ENCODE data around the gene NUDC. TPM values are rescaled to one million over a fixed set of nuclear protein-coding genes. Genes with fewer than 3 reads are reported as not detected.

Gene NUDC
- total RNA-seq, 1 donor from 2014 or later = 47.8 TPM

GRCh38 chr1:26951216-26951615, 29.7 kb downstream of the NUDC start:
- DNase-seq (ENCODE audit: low read depth) = no peak

- no peak for DNase-seq (ENCODE audit: low read depth)
Observed at GRCh38 chr1:26951821-26952497, 30.4 kb downstream of the NUDC start.

GRCh38 chr1:26953374-26953773, 31.8 kb downstream of the NUDC start:
- DNase-seq (ENCODE audit: low read depth) = no peak

- DNase-seq (ENCODE audit: low read depth) = no peak
Observed at GRCh38 chr1:26956321-26956720, 34.8 kb downstream of the NUDC start.

- no peak for DNase-seq (ENCODE audit: low read depth)
Observed at GRCh38 chr1:26957306-26957705, 35.8 kb downstream of the NUDC start.

- DNase-seq (ENCODE audit: low read depth) = no peak
Observed at GRCh38 chr1:26959270-26959669, 37.7 kb downstream of the NUDC start.

- no peak for DNase-seq (ENCODE audit: low read depth)
Observed at GRCh38 chr1:26959722-26960624, 38.4 kb downstream of the NUDC start, which contains the start of gene KDF1. TSS of gene KDF1 (minus strand) at chr1:26960468. CDS start at chr1:26952380, 8,088 bp downstream.

- no peak for DNase-seq (ENCODE audit: low read depth)
Observed at GRCh38 chr1:26960625-26960966, 39.1 kb downstream of the NUDC start.

- DNase-seq (ENCODE audit: low read depth) = peak; percentile 88
Observed at GRCh38 chr1:26961826-26962225, 40.3 kb downstream of the NUDC start.

GRCh38 chr1:26965213-26965612, 43.7 kb downstream of the NUDC start:
- no peak for DNase-seq (ENCODE audit: low read depth)

GRCh38 chr1:26965628-26966027, 44.1 kb downstream of the NUDC start:
- DNase-seq (ENCODE audit: low read depth) = no peak

GRCh38 chr1:26970810-26971209, 49.3 kb downstream of the NUDC start:
- DNase-seq (ENCODE audit: low read depth) = no peak

- no peak for DNase-seq (ENCODE audit: low read depth)
Observed at GRCh38 chr1:26971590-26971989, 50.0 kb downstream of the NUDC start.

- DNase-seq (ENCODE audit: low read depth) = no peak
Observed at GRCh38 chr1:26972390-26972789, 50.8 kb downstream of the NUDC start.

GRCh38 chr1:26972821-26973220, 51.3 kb downstream of the NUDC start:
- no peak for DNase-seq (ENCODE audit: low read depth)

GRCh38 chr1:26976621-26977510, 55.3 kb downstream of the NUDC start:
- peak; percentile 21 for DNase-seq (ENCODE audit: low read depth)

GRCh38 chr1:26978901-26979300, 57.4 kb downstream of the NUDC start:
- no peak for DNase-seq (ENCODE audit: low read depth)

GRCh38 chr1:26981146-26981846, 59.8 kb downstream of the NUDC start:
- DNase-seq (ENCODE audit: low read depth) = no peak

- no peak for DNase-seq (ENCODE audit: low read depth)
Observed at GRCh38 chr1:26983863-26984262, 62.3 kb downstream of the NUDC start.

- DNase-seq (ENCODE audit: low read depth) = no peak
Observed at GRCh38 chr1:26984291-26984690, 62.7 kb downstream of the NUDC start.

GRCh38 chr1:26986658-26987057, 65.1 kb downstream of the NUDC start:
- no peak for DNase-seq (ENCODE audit: low read depth)

Data from renal cortical epithelial cell (primary cell).